Spleen (tissue), 11 donors: ENCODE measurements around the gene GRAMD2A. TPM values are rescaled to one million over a fixed set of nuclear protein-coding genes. Genes with fewer than 3 reads are reported as not detected.

Experiments
- DNase-seq: peaks from one replicate; pipeline ENCODE4 v3.0.0-alpha.2; 2020
- H3K27ac ChIP-seq, 8 donors: fragments of 200-600 bp; sonication (generic) in 7 of 8; 1 replicate in 4 of 8; 2 replicates in 4 of 8; pipeline versions ENCODE4 v1.5.0 to v1.8.0; 2016 to 2021; ENCODE audit warnings: inconsistent platforms in 4 of 8, mild to moderate bottlenecking in 4 of 8, moderate library complexity in 1 of 8
- H3K27me3 ChIP-seq, 7 donors: fragments of 200-600 bp; sonication (generic) in 6 of 7; replicated peaks in 1 of 7; 1 replicate in 4 of 7; 2 replicates in 3 of 7; pipeline versions ENCODE4 v1.5.0 to v1.8.0; 2016 to 2021; ENCODE audit warnings: inconsistent platforms in 3 of 7, mild to moderate bottlenecking in 1 of 7
- H3K36me3 ChIP-seq, 6 donors: fragments of 200-600 bp; sonication (generic) in 5 of 6; 1 replicate in 4 of 6; 2 replicates in 2 of 6; pipeline versions ENCODE4 v1.5.0 to v1.8.0; 2016 to 2021; ENCODE audit warnings: inconsistent platforms in 2 of 6
- H3K4me1 ChIP-seq, 6 donors: fragments of 200-600 bp; sonication (generic) in 5 of 6; 1 replicate in 3 of 6; 2 replicates in 3 of 6; pipeline versions ENCODE4 v1.5.0 to v1.8.0; 2016 to 2021; ENCODE audit warnings: inconsistent platforms in 3 of 6
- H3K4me3 ChIP-seq, 8 donors: fragments of 200-600 bp; sonication (generic) in 7 of 8; 1 replicate in 4 of 8; 2 replicates in 4 of 8; pipeline versions ENCODE4 v1.5.0 to v1.8.0; 2016 to 2021; ENCODE audit warnings: inconsistent platforms in 4 of 8, mild to moderate bottlenecking in 4 of 8, moderate library complexity in 2 of 8
- H3K9me3 ChIP-seq, 8 donors: fragments of 200-600 bp; sonication (generic) in 7 of 8; 1 replicate in 4 of 8; 2 replicates in 4 of 8; pipeline versions ENCODE4 v1.5.0 to v1.8.0; 2016 to 2021; ENCODE audit warnings: inconsistent platforms in 4 of 8
- CTCF ChIP-seq, 11 experiments: fragments of 200-600 bp in 7 of 11; fragments of 450-650 bp in 4 of 11; sonication (generic) in 4 of 11; IDR thresholded peaks in 8 of 11; conservative IDR thresholded peaks in 3 of 11; 1 replicate in 7 of 11; 2 replicates in 4 of 11; pipeline versions ENCODE4 v1.4.0 to v1.8.0; 2016 to 2021; ENCODE audit warnings: antibody characterized with exemption in 11 of 11, inconsistent platforms in 4 of 11, mild to moderate bottlenecking in 1 of 11
- POLR2A ChIP-seq, 3 donors: fragments of 450-650 bp; IDR thresholded peaks; one replicate each; pipeline ENCODE4 v1.5.1; 2017; ENCODE audit warnings: antibody characterized with exemption in 3 of 3, mild to moderate bottlenecking in 1 of 3
- POLR2AphosphoS5 ChIP-seq, 3 donors: sonication (generic); formaldehyde crosslinking; IDR thresholded peaks; one replicate each; pipeline ENCODE4 v1.5.1; 2017; ENCODE audit warnings: antibody characterized with exemption in 3 of 3
- WGBS, 5 donors: extraction: QIAGEN DNeasy Blood & Tissue Kit in 3 of 5; methylation state at CpG; one replicate each; pipeline versions ENCODE4 v1.1.5 to v1.1.7; 2013 to 2018; 5-methylcytosine and 5-hydroxymethylcytosine counted together
- intact Hi-C: fragments of 100-400 bp; cut with DNase I; formaldehyde crosslinking; loops from one replicate; pipeline ENCODE4 v1.15.0; 2023; ENCODE audit warnings: low total_unique reads
- polyA plus RNA-seq, 3 donors: library from polyadenylated mRNA; stranded (reverse); fragments of 200-250 nt; gene quantifications; one replicate each; pipeline ENCODE4 v1.2.1, GENCODE V29; 2013
- total RNA-seq, 7 donors: library from RNA; depleted of rRNA in 3 of 7; stranded (reverse); fragments of >200 nt in 3 of 7; fragmentation: NEBNext Ultra II Directional in 4 of 7; extraction: Animal tissue kit (Norgen Biotek cat#: 25700) in 4 of 7; gene quantifications; one replicate each; pipeline versions ENCODE4 v1.1.0 to v1.2.1, GENCODE V29; 2016 to 2021
- donor health status: healthy with polysubstance abuse.
- donor health status: DM: no; HTN: no; CAD: no; lungs with moderate emphysema.
- donor health status: DM: no; HTN: no; CAD: no.
- donor health status: Bipolar disorder and iron deficiency.
- donor health status: healthy.
- donor health status: DM: no; HTN: no; CAD: no.
- donor health status: DM: yes; HTN: yes; CAD: no.

Gene GRAMD2A
- total and polyA plus RNA-seq, 10 donors: 0.03 to 0.34 (median 0.09) TPM; not detected in 6

GRCh38 chr15:72155635-72156616, 41.7 kb downstream of the GRAMD2A start:
- H3K27me3 ChIP-seq: no peaks in the 10 kb centered on the region
- WGBS, 5 donors: 9 to 27% (median 11%) methylated on average over 19 of the region's 19 CpGs
- peaks cover 0 to 24% (median 13%) of the 10 kb centered on the region in 6 donors for H3K4me1 ChIP-seq
- H3K36me3 ChIP-seq: no peaks in the 10 kb centered on the region
- no peaks in the 10 kb centered on the region for H3K9me3 ChIP-seq
- H3K27ac ChIP-seq: peak overlapping the region in 2 of 8 donors; percentile 19 to 21
- peak; percentile 91 for DNase-seq
- H3K4me3 ChIP-seq: peak overlapping the region; percentile 23 to 65 (median 38)
- peak; percentile 68 to 91 (median 83) for TF ChIP-seq CTCF (IDR thresholded peaks at IDR 0.05 in 8 of 11, conservative IDR thresholded peaks at IDR 0.05 in 3 of 11)
- TF ChIP-seq POLR2A (IDR thresholded peaks at IDR 0.05): no peak
- TF ChIP-seq POLR2AphosphoS5 (IDR thresholded peaks at IDR 0.05): peak in 1 of 3 donors; percentile 41
- intact Hi-C loops: loop anchor here (5.0 kb wide), 2 partner anchors 374 to 409 kb away; no protein-coding TSS in a partner anchor

- Histone ChIP-seq H3K9me3 (no peaks in the 10 kb centered on the region), H3K36me3 (no peaks in the 10 kb centered on the region), H3K27me3 (no peaks in the 10 kb centered on the region), H3K4me1 (peaks cover 0 to 24% (median 13%) of the 10 kb centered on the region in 6 donors), H3K4me3 (peak overlapping the region in 7 of 8 donors; percentile 31 to 65 (median 41)), H3K27ac (peak overlapping the region in 2 of 8 donors; percentile 19 to 21)
- no peak for DNase-seq
- WGBS, 5 donors: 49 to 66% (median 53%) methylated on average over 14 of the region's 14 CpGs
- intact Hi-C loops: loop anchor here (5.0 kb wide), 2 partner anchors 373 to 408 kb away; no protein-coding TSS in a partner anchor
- TF ChIP-seq CTCF (IDR thresholded peaks at IDR 0.05 in 8 of 11, conservative IDR thresholded peaks at IDR 0.05 in 3 of 11): no peak
- no peak for TF ChIP-seq POLR2A (IDR thresholded peaks at IDR 0.05)
- peak in 2 of 3 donors; percentile 19 to 20 for TF ChIP-seq POLR2AphosphoS5 (IDR thresholded peaks at IDR 0.05)
Measured at GRCh38 chr15:72155003-72155621, 42.5 kb downstream of the GRAMD2A start.

GRCh38 chr15:72154316-72154715, 43.3 kb downstream of the GRAMD2A start:
- H3K27ac ChIP-seq: no peak overlapping the region
- H3K27me3 ChIP-seq: no peaks in the 10 kb centered on the region
- WGBS, 5 donors: 83 to 97% (median 94%) methylated on average over 7 of the region's 7 CpGs
- no peak for DNase-seq
- H3K9me3 ChIP-seq: no peaks in the 10 kb centered on the region
- no peak for TF ChIP-seq CTCF (IDR thresholded peaks at IDR 0.05 in 8 of 11, conservative IDR thresholded peaks at IDR 0.05 in 3 of 11)
- TF ChIP-seq POLR2A (IDR thresholded peaks at IDR 0.05): no peak
- TF ChIP-seq POLR2AphosphoS5 (IDR thresholded peaks at IDR 0.05): no peak
- no peaks in the 10 kb centered on the region for H3K36me3 ChIP-seq
- peaks cover 0 to 24% (median 13%) of the 10 kb centered on the region in 6 donors for H3K4me1 ChIP-seq
- intact Hi-C loops: no loop called here
- no peak overlapping the region for H3K4me3 ChIP-seq
